ENCODE data around the gene AUTS2.

The AUTS2 gene

GRCh38 chr7:69939317-69939716 is 341.0 kb downstream of the AUTS2 start:
- DNase-seq (ENCODE audit: low read depth, low spot score), result no peak
- H3K27ac ChIP-seq, result no peak overlapping the region

- DNase-seq (ENCODE audit: low read depth, low spot score), result no peak
- H3K27ac ChIP-seq, result no peak overlapping the region
Observed at GRCh38 chr7:69941077-69941651, 342.9 kb downstream of the AUTS2 start.

GRCh38 chr7:69942573-69942972 is 344.3 kb downstream of the AUTS2 start:
- H3K27ac ChIP-seq, result no peak overlapping the region
- DNase-seq (ENCODE audit: low read depth, low spot score), result no peak

GRCh38 chr7:69946901-69947300 is 348.6 kb downstream of the AUTS2 start:
- DNase-seq (ENCODE audit: low read depth, low spot score), result no peak
- H3K27ac ChIP-seq, result no peak overlapping the region

- H3K27ac ChIP-seq, result no peak overlapping the region
- no peak for DNase-seq (ENCODE audit: low read depth, low spot score)
Observed at GRCh38 chr7:69947998-69948397, 349.7 kb downstream of the AUTS2 start.

GRCh38 chr7:69949122-69949521 is 350.8 kb downstream of the AUTS2 start:
- no peak for DNase-seq (ENCODE audit: low read depth, low spot score)
- no peak overlapping the region for H3K27ac ChIP-seq

- DNase-seq (ENCODE audit: low read depth, low spot score), result no peak
- H3K27ac ChIP-seq, result no peak overlapping the region
Observed at GRCh38 chr7:69951458-69951857, 353.2 kb downstream of the AUTS2 start.

- H3K27ac ChIP-seq, result no peak overlapping the region
- DNase-seq (ENCODE audit: low read depth, low spot score), result no peak
Observed at GRCh38 chr7:69953136-69954067, 355.1 kb downstream of the AUTS2 start.

- no peak overlapping the region for H3K27ac ChIP-seq
- DNase-seq (ENCODE audit: low read depth, low spot score), result no peak
Observed at GRCh38 chr7:69956541-69956940, 358.3 kb downstream of the AUTS2 start.

- no peak for DNase-seq (ENCODE audit: low read depth, low spot score)
- no peak overlapping the region for H3K27ac ChIP-seq
Observed at GRCh38 chr7:69957661-69958060, 359.4 kb downstream of the AUTS2 start.

GRCh38 chr7:69959789-69960499 is 361.7 kb downstream of the AUTS2 start:
- DNase-seq (ENCODE audit: low read depth, low spot score), result no peak
- no peak overlapping the region for H3K27ac ChIP-seq

- no peak overlapping the region for H3K27ac ChIP-seq
- no peak for DNase-seq (ENCODE audit: low read depth, low spot score)
Observed at GRCh38 chr7:69961436-69961835, 363.2 kb downstream of the AUTS2 start.

- DNase-seq (ENCODE audit: low read depth, low spot score), result no peak
- H3K27ac ChIP-seq, result no peak overlapping the region
Observed at GRCh38 chr7:69962186-69963065, 364.2 kb downstream of the AUTS2 start.

- H3K27ac ChIP-seq, result no peak overlapping the region
Observed at GRCh38 chr7:69963393-69963792, 365.1 kb downstream of the AUTS2 start.

GRCh38 chr7:69966766-69967591 is 368.7 kb downstream of the AUTS2 start:
- no peak for DNase-seq (ENCODE audit: low read depth, low spot score)

More at GRCh38 chr7:69963393-69963792, 365.1 kb downstream of the AUTS2 start:
- DNase-seq (ENCODE audit: low read depth, low spot score), result no peak

GRCh38 chr7:69967689-69968450 is 369.6 kb downstream of the AUTS2 start:
- no peak for DNase-seq (ENCODE audit: low read depth, low spot score)

More at GRCh38 chr7:69966766-69967591, 368.7 kb downstream of the AUTS2 start:
- H3K27ac ChIP-seq, result no peak overlapping the region

GRCh38 chr7:69968969-69969556 is 370.8 kb downstream of the AUTS2 start:
- H3K27ac ChIP-seq, result no peak overlapping the region
- DNase-seq (ENCODE audit: low read depth, low spot score), result no peak

More at GRCh38 chr7:69967689-69968450, 369.6 kb downstream of the AUTS2 start:
- H3K27ac ChIP-seq, result no peak overlapping the region

GRCh38 chr7:69981646-69982045 is 383.4 kb downstream of the AUTS2 start:
- no peak overlapping the region for H3K27ac ChIP-seq
- no peak for DNase-seq (ENCODE audit: low read depth, low spot score)
